DOHH2 (cell line): ENCODE measurements around the gene SGCD.

ENCODE experiments used
- CTCF ChIP-seq: fragments of 200-600 bp; sonication (generic); IDR thresholded peaks from one replicate; pipeline ENCODE4 v1.5.1; 2014; ENCODE audit warnings: antibody characterized with exemption, mild to moderate bottlenecking, low read depth, low read length; ENCODE audit not compliant: poor library complexity, severe bottlenecking
- EZH2phosphoT487 ChIP-seq: fragments of 200-600 bp; sonication (generic); IDR thresholded peaks from 2 replicates; pipeline ENCODE4 v1.6.1; 2017; ENCODE audit warnings: borderline replicate concordance, mild to moderate bottlenecking, antibody characterized with exemption, low read length, moderate library complexity, mixed read lengths

- no peak for TF ChIP-seq CTCF
- TF ChIP-seq EZH2phosphoT487: no peak
Observed at GRCh38 chr5:156641686-156642085, 314.7 kb downstream of the SGCD start.
